Measurements from ENCODE around the gene CACFD1.
A peak's percentile ranks its signal among the peaks of the same experiment; 100 is the strongest.

CACFD1 gene

GRCh38 chr9:133510926-133511505, 51.2 kb downstream of the CACFD1 start:
- no peaks in the 10 kb centered on the region for H3K36me3 Mint-ChIP-seq (ENCODE audit: low read depth)
- H3K9me3 Mint-ChIP-seq, result no peaks in the 10 kb centered on the region
- no peak for TF ChIP-seq CTCF (IDR thresholded peaks at IDR 0.05; ENCODE audit: unreplicated experiment in 3 of 3)
- no peak overlapping the region for H3K4me3 Mint-ChIP-seq
- H3K27me3 Mint-ChIP-seq (ENCODE audit: low read depth), result no peaks in the 10 kb centered on the region
- no peak overlapping the region for H3K27ac Mint-ChIP-seq
- peaks cover 43% of the 10 kb centered on the region for H3K4me1 Mint-ChIP-seq

GRCh38 chr9:133511607-133512006, 51.8 kb downstream of the CACFD1 start:
- Mint-ChIP-seq H3K27ac (no peak overlapping the region), H3K4me3 (no peak overlapping the region), H3K27me3 (ENCODE audit: low read depth) (no peaks in the 10 kb centered on the region), H3K36me3 (ENCODE audit: low read depth) (no peaks in the 10 kb centered on the region), H3K4me1 (peaks cover 45% of the 10 kb centered on the region), H3K9me3 (no peaks in the 10 kb centered on the region)
- TF ChIP-seq CTCF (IDR thresholded peaks at IDR 0.05; ENCODE audit: unreplicated experiment in 3 of 3), result no peak

GRCh38 chr9:133512253-133513213, 52.8 kb downstream of the CACFD1 start:
- no peaks in the 10 kb centered on the region for H3K27me3 Mint-ChIP-seq (ENCODE audit: low read depth)
- no peaks in the 10 kb centered on the region for H3K36me3 Mint-ChIP-seq (ENCODE audit: low read depth)
- H3K4me3 Mint-ChIP-seq, result no peak overlapping the region
- H3K9me3 Mint-ChIP-seq, result no peaks in the 10 kb centered on the region
- no peak overlapping the region for H3K27ac Mint-ChIP-seq
- peaks cover 44% of the 10 kb centered on the region for H3K4me1 Mint-ChIP-seq
- TF ChIP-seq CTCF (IDR thresholded peaks at IDR 0.05; ENCODE audit: unreplicated experiment in 3 of 3), result no peak

GRCh38 chr9:133513214-133514100, 53.7 kb downstream of the CACFD1 start:
- H3K27me3 Mint-ChIP-seq (ENCODE audit: low read depth), result no peaks in the 10 kb centered on the region
- no peaks in the 10 kb centered on the region for H3K9me3 Mint-ChIP-seq
- no peak for TF ChIP-seq CTCF (IDR thresholded peaks at IDR 0.05; ENCODE audit: unreplicated experiment in 3 of 3)
- no peak overlapping the region for H3K4me3 Mint-ChIP-seq
- H3K27ac Mint-ChIP-seq, result peak overlapping the region in 2 of 3 experiments; percentile 59 to 88
- H3K36me3 Mint-ChIP-seq (ENCODE audit: low read depth), result no peaks in the 10 kb centered on the region
- peaks cover 48% of the 10 kb centered on the region for H3K4me1 Mint-ChIP-seq

GRCh38 chr9:133514460-133515239, 54.9 kb downstream of the CACFD1 start:
- Mint-ChIP-seq H3K4me1 (peaks cover 45% of the 10 kb centered on the region), H3K36me3 (ENCODE audit: low read depth) (no peaks in the 10 kb centered on the region), H3K9me3 (no peaks in the 10 kb centered on the region), H3K27me3 (ENCODE audit: low read depth) (no peaks in the 10 kb centered on the region), H3K4me3 (no peak overlapping the region), H3K27ac (peak overlapping the region in 1 of 3 experiments; percentile 60)
- no peak for TF ChIP-seq CTCF (IDR thresholded peaks at IDR 0.05; ENCODE audit: unreplicated experiment in 3 of 3)
